ENCODE data around the gene MRPL23.

The MRPL23 gene

GRCh38 chr11:1946812-1947484, at the start of gene MRPL23:
Gene MRPL23 (plus strand): TSS chr11:1947332. CDS start chr11:1947363, 31 bp downstream.
- DNase-seq, result no peak

- no peak for DNase-seq
Measured at GRCh38 chr11:1899090-1899489, 48.0 kb upstream of the MRPL23 start.

GRCh38 chr11:1899686-1900085, 47.4 kb upstream of the MRPL23 start:
- DNase-seq, result no peak

- no peak for DNase-seq
Measured at GRCh38 chr11:1906181-1906580, 41.0 kb upstream of the MRPL23 start.

- DNase-seq, result no peak
Measured at GRCh38 chr11:1906611-1907423, 40.3 kb upstream of the MRPL23 start.

GRCh38 chr11:1908618-1909017, 38.5 kb upstream of the MRPL23 start:
- DNase-seq, result no peak

GRCh38 chr11:1909524-1909923, 37.6 kb upstream of the MRPL23 start:
- no peak for DNase-seq

- DNase-seq, result no peak
Measured at GRCh38 chr11:1912289-1912878, 34.7 kb upstream of the MRPL23 start.

GRCh38 chr11:1913271-1914060, 33.7 kb upstream of the MRPL23 start:
- DNase-seq, result no peak

GRCh38 chr11:1915795-1916131, 31.4 kb upstream of the MRPL23 start:
- no peak for DNase-seq

GRCh38 chr11:1916132-1916985, 30.8 kb upstream of the MRPL23 start:
- no peak for DNase-seq

- no peak for DNase-seq
Measured at GRCh38 chr11:1916986-1917522, 30.1 kb upstream of the MRPL23 start.

GRCh38 chr11:1917523-1918435, 29.4 kb upstream of the MRPL23 start:
- no peak for DNase-seq

- DNase-seq, result no peak
Measured at GRCh38 chr11:1918436-1919315, 28.5 kb upstream of the MRPL23 start.

- no peak for DNase-seq
Measured at GRCh38 chr11:1919391-1920127, 27.6 kb upstream of the MRPL23 start, which contains the start of gene TNNT3. Gene TNNT3 (plus strand): TSS chr11:1919703. CDS start chr11:1922875, 3,172 bp downstream.

GRCh38 chr11:1920128-1920908, 26.8 kb upstream of the MRPL23 start:
- DNase-seq, result no peak

- DNase-seq, result no peak
Measured at GRCh38 chr11:1920909-1921573, 26.1 kb upstream of the MRPL23 start.

All from SHP77 treated with DMSO at 0.1 percent for 48 hours (cell line).